NCI-H1436 treated with DMSO at 0.1 percent for 48 hours (cell line): ENCODE data around the gene PALM3.
"Not testable (repeated sequence)": the region's sequence is repeated elsewhere in the genome, so short reads cannot be mapped to it uniquely, and the experiment has no call there.

Experiments used
- DNase-seq: peaks from one replicate; lab custom pipeline; 2025; lab: John Stamatoyannopoulos, UW

PALM3 gene

GRCh38 chr19:14059652-14060155 lies 2.2 kb downstream of the PALM3 start:
- no peak for DNase-seq

GRCh38 chr19:14059093-14059480 lies 2.8 kb downstream of the PALM3 start:
- DNase-seq: no peak

GRCh38 chr19:14058182-14059092 lies 3.4 kb downstream of the PALM3 start:
- DNase-seq: no peak

- DNase-seq: no peak
Observed at GRCh38 chr19:14056741-14057356, 5.0 kb downstream of the PALM3 start.

GRCh38 chr19:14056069-14056666 lies 5.7 kb downstream of the PALM3 start:
- DNase-seq: no peak

GRCh38 chr19:14055396-14055795 lies 6.5 kb downstream of the PALM3 start:
- DNase-seq: no peak

DNA sequence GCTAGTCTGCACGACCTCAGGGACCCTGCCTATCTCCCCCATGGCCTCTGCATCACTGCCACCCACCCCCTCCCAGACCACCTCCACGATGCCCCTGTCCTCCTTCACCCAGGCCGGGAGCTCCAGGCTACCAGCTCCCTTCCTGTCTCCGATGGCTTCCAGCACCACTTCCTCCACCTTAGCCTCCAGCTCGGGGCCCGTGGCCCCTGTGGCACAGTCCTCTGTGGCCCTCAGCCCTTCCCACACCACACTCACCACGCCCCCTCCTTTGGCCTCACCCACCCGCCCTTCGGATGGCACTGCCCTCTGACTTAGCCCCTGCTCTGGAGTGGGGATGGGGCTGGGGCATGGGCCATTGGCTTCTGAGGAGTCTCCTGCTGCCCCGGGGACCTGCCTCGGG lies 7.2 kb downstream of the PALM3 start:
- no peak for DNase-seq

- DNase-seq: no peak
Observed at GRCh38 chr19:14054099-14054498, 7.8 kb downstream of the PALM3 start.

GRCh38 chr19:14053500-14053899 lies 8.4 kb downstream of the PALM3 start:
- no peak for DNase-seq

GRCh38 chr19:14053032-14053431 lies 8.8 kb downstream of the PALM3 start:
- no peak for DNase-seq

DNA sequence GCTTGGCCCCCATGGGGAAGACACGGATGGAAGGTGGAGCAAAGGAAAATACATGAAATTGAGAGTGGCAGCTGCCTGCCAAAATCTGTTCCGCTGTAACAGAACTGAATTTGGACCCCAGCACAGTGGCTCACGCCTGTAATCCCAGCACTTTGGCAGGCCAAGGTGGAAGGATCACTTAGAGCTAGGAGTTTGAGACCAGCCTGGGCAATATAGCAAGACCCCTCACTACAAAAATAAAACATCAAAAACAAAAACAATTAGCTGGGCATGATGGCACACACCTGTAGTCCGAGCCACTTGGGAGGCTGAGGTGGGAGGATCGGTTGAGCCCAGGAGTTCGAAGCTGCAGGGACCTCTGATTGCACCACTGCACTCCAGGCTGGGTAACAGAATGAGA lies 9.4 kb downstream of the PALM3 start:
- DNase-seq: no peak

DNA sequence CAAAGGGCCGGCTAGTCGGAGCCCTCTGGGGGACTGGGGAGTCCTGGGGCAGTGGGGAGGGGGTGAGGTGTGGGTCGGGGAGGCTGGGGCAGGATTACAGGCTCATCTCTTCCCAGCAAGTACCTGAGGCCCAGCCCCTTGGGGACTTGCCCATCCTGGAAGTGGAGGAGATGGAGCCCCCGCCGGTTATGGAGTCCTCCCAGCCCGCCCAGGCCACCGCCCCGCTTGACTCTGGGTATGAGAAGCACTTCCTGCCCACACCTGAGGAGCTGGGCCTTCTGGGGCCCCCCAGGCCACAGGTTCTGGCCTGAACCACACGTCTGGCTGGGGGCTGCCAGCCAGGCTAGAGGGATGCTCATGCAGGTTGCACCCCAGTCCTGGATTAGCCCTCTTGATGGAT lies 9.9 kb downstream of the PALM3 start:
- DNase-seq: no peak

DNA sequence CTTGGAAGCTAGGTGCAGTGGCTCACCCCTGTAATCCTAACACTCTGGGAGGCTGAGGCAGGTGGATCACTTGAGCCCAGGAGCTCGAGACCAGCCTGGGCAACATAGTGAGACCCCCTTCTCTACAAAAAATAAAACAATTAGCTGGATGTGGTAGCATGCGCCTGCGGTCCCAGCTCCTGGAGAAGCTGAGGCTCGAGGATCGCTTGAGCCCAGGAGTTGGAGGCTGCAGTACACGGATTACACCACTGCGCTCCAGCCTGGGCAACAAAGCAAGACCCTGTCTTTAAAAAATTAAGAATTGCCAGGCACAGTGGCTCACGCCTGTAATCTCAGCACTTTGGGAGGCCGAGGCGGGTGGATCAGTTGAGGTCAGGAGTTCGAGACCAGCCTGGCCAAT lies 10.9 kb downstream of the PALM3 start:
- DNase-seq: not testable (repeated sequence)

GRCh38 chr19:14050512-14050911 lies 11.4 kb downstream of the PALM3 start:
- DNase-seq: no peak

DNA sequence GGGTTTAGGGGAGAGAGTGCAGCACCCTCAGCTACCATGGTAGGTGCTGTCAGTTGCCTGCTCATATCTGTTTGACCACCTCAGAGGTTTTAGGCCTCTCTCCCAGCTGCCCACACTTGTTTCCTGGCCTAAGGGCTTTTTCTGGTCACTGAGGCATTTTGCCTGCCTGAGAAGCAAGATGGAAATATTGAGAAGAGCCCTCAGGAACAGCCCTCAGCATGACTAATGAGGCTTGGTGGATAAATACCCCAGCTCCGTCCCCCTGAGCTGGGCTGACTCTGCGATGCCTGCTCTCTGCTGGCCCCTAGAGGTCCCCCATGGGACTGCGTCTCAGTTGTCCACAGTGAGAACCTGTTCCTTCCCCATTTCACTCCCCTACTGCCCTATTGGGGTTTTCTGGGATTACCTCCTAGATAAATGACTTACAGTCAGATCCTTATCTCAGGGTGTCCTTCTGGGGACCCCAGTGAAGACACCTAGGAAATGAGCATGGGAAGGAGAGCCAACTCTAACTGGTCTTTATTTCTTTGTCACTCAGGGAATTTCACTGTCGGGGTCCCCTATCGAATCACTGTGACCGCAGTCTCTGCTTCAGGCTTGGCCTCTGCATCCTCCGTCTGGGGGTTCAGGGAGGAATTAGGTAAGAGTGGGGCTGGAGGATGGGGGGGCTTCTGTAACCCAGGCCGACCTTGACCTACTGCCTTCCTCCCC lies 13.3 kb downstream of the PALM3 start:
- DNase-seq: no peak

DNA sequence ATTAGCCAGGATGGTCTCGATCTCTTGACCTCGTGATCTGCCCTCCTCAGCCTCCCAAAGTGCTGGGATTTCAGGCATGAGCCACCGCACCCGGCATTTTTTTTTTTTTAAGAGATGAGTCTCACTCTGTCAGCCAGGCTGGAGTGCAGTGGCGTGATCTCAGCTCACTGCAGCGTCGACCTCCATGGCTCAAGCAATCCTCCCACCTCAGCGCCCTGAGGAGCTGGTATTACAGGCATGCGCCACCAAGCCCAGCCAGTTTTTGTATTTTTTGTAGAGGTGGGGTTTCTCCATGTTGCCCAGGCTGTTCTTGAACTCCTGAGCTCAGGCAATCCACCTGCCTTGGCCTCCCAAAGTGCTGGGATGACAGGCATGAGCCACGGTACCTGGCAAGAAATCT lies 14.0 kb downstream of the PALM3 start:
- DNase-seq: not testable (repeated sequence)

GRCh38 chr19:14042659-14043608 lies 18.9 kb downstream of the PALM3 start:
- not testable (repeated sequence) for DNase-seq

GRCh38 chr19:14039181-14039580 lies 22.7 kb downstream of the PALM3 start:
- DNase-seq: no peak

DNA sequence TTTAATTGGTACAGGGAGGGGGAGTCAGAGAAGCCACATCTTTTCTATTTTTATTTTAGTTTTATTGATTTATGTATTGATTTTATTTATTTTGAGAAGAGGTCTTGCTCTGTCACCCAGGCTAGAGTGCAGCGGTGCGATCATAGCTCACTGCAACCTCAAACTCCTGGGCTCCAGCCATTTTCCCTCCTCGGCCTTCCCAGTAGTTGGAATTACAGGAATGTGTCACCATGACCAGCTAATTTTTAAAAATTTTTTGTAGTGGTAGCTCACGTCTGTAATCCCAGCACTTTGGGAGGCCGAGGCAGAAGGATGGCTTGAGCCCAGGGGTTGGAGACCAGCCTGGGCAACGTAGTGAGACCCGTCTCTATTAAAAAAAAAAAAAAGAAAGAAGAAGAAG lies 26.2 kb downstream of the PALM3 start:
- no peak for DNase-seq

DNA sequence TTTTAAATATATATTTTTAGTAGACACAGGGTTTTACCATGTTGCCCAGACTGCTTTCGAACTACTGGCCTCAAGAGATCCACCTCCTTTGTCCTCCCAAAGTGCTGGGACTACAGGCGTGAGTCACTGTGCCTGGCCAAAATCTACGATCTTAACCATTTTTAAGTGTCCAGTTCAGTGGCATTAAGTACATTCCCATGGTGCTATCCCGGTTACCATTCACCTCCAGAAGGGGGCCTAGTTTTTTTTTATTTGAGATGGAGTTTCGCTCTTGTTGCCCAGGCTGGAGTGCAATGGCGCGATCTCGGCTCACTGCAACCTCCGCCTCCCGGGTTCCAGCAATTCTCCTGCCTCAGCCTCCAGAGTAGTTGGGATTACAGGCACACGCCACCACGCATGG lies 26.7 kb downstream of the PALM3 start:
- DNase-seq: not testable (repeated sequence)

DNA sequence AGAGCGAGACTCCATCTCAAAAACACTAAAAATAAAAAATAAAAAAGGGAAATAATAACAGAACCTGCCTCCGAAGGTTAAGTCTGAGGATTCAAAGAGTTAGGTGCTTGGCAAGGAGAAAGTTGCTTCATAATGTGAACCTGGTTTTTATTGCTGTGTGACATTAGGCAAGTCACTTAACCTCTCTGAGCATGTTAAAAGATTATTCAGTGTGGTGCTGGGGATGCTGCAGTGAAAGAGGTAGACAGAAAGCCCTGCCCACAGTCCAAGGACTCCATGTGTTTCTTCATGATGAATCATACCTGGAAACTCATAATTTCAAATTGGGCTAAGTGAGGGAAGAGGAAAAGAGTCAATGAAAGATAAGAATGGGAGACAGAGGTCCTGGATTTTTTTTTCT lies 27.9 kb downstream of the PALM3 start:
- no peak for DNase-seq
